Ovary (tissue), 3 donors: Measurements from ENCODE around the gene SEC16A.

Experiments
- CTCF ChIP-seq, 3 donors: fragments of 450-650 bp in 2 of 3; fragments of 200-600 bp in 1 of 3; IDR thresholded peaks; one replicate each; pipeline versions ENCODE4 v1.5.1 to v1.8.0; 2016 to 2022; ENCODE audit warnings: antibody characterized with exemption in 3 of 3, mild to moderate bottlenecking in 1 of 3
- EP300 ChIP-seq: sonication (generic); formaldehyde crosslinking; IDR thresholded peaks from one replicate; pipeline ENCODE4 v1.6.1; 2017; ENCODE audit warnings: antibody characterized with exemption
- donor health status: DM: no; HTN: no; CAD: no.

- TF ChIP-seq CTCF (IDR thresholded peaks at IDR 0.05) (no peak), EP300 (no peak)
Measured at GRCh38 chr9:136419092-136419420, 63.8 kb downstream of the SEC16A start.
